GM21723 (cell line): ENCODE results near the gene ZNF569.
"Not testable (repeated sequence)": the region's sequence is repeated elsewhere in the genome, so short reads cannot be mapped to it uniquely, and the experiment has no call there.

Source experiments
- ATAC-seq: cut with Tn5 transposase; IDR thresholded peaks from one replicate; pipeline ENCODE4 v1.9.1; 2021; ENCODE audit warnings: mild to moderate bottlenecking, moderate library complexity; ENCODE audit not compliant: unreplicated experiment

ZNF569 gene

DNA sequence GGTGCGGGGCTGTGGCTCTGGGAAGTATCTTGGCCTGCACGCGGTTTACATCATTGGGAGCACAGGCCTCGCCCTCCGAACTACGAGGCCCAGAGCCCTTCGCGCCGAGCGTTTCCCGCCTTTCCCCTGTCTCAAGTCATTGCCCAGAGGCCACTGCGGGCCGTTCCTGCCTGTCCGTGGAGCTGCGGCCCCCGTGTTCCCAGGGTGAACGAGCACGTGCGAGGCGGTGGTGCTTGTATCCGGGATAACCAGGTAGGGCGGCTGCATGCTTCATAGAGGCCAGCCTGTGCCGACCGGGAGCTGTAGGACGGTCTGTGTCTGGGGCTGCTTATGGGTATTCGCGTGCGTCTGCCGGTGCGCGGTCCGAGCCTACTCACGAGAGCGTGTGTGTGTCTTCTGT, 63.8 kb downstream of the ZNF569 start:
- no peak for ATAC-seq

DNA sequence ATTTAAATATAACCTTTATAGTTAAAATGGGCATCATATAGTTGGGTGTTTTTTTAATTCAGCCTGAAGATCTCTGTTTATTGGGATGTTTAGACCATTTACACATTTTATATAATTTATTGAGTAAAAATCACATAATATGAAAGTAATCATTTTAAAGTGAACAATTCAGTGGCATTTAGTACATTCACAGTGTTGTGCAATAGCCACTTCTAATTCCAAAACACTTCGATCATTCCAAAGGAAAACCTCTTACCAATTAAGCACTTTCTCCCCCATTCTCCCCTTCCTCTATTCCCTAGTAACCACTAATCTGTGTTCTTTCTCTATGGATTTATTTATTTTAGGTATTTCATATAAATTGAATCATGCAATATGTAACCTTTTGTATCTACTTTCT, 66.2 kb downstream of the ZNF569 start:
- no peak for ATAC-seq

DNA sequence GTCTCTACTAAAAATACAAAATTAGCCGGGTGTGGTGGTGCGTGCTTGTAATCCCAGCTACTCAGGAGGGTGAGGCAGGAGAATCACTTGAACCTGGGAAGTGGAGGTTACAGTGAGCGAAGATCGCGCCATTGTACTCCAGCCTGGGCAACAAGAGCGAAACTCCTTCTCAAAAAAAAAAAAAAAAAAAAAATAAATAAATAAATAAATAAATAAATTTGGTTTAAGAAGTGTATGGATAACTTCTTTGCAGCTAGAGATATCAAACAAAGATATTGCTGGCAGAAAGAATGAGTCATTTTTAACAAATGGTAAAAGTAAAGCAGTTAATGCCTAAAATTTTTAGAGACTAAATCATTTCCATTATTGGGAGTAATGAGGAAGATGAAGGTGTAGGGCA, 75.8 kb downstream of the ZNF569 start:
- ATAC-seq = not testable (repeated sequence)

DNA sequence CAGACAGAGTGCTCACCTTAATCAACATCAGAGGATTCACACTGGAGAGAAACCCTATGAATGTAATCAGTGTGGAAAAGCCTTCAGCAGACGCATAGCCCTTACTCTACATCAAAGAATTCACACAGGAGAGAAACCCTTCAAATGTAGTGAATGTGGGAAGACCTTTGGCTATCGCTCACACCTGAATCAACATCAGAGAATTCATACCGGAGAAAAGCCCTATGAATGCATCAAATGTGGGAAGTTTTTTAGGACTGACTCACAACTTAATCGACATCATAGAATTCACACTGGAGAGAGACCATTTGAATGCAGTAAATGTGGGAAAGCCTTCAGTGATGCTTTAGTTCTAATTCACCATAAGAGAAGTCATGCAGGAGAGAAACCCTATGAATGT, 78.0 kb downstream of the ZNF569 start:
- ATAC-seq = no peak

DNA sequence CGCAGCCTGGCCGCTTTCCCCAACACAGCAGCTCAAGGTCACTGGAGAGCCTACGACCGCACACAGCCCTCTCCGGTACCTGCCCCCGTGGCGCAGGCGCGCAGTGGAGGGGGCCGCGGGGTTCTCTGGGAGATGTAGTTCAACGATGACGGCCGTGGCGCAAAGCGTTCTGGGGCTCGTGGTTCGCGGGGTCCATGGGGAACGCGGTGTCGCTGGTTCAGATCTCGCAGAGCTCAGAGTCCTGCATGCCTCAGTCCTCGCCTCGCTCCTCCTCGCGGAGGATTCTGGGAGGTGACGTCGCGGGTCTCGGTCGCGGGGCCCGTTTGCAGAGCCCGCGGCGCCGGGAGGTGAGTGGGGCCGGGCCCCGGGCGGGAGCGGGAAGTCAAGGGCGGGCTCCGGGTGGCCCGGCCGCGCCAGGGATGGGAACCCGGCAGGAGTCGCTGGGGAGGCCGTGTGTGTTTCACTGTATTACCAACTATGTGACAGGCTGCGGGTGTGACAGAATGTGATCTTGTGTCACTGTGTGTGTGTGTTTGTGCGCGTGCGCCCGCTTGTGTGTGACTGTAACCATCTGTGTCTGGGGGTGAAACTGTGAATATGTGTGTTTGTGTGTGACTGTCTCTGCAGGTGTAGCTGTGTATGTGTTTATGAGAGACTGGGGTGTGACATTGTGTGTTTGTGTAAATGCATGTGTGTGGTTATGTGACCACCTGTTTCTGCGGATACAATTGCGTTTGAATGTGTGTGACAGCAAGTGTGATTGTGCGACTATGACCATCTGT, 96.2 kb downstream of the ZNF569 start, which contains the start of gene ZNF527:
Gene ZNF527, plus strand, starts transcription at position 220 of the 782 bp plus-strand sequence. CDS start 3,100 bp downstream, outside the sequence.
- ATAC-seq = peak; percentile 93

DNA sequence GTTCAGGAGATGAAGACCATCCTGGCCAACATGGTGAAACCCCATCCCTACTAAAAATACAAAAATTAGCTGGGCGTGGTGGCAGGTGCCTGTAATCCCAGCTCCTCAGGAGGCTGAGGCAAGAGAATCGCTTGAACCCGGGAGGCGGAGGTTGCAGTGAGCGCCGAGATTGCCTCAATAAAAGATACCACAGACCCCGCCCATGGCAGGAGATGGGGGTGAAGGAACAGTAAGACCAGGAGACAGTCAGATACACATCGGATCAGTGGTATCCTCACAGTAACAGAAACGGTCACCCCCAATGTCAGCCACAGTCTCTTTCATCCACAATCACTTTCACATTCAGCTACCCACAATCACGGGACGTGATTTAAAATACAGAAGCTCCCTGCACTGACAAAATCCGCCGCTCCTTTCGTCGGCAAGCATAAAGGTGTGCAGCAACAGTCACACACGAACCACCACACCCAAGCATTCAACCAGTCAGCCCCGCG, 96.8 kb downstream of the ZNF569 start:
- peak; percentile 23 for ATAC-seq

DNA sequence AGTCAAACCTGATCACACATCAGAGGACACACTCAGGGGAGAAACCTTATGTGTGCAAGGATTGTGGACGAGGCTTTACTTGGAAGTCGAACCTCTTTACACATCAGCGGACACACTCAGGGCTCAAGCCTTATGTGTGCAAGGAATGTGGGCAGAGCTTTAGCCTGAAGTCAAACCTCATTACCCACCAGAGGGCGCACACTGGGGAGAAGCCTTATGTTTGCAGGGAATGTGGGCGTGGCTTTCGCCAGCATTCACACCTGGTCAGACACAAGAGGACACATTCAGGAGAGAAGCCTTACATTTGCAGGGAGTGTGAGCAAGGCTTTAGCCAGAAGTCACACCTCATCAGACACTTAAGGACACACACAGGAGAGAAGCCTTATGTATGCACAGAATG, 104.5 kb downstream of the ZNF569 start:
- ATAC-seq = no peak

DNA sequence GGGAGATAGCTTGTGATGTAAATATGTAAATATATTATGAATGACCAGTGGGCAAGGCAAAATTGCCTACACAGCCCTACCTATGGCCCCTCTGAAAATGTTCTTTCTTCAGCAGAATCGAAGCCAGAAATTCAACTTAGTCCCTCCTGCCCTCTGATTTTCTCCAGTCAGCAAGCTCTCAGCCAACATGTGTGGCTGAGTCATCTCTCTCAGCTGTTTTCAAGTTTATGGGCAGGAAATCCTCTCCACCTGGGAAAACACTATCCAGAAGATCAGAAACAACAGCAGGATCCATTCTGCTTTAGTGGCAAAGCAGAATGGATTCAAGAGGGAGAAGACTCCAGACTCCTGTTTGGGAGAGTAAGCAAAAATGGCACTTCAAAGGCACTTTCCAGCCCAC, 105.2 kb downstream of the ZNF569 start:
- ATAC-seq = no peak
